GM12878 (cell line): ENCODE data around the gene KLRF1. TPM values are rescaled to one million over a fixed set of nuclear protein-coding genes. Genes with fewer than 3 reads are reported as not detected.

Experiments
- ATAC-seq: fragments of 200-7000 bp; cut with Tn5 transposase; 3 replicates; pipeline ENCODE4 v1.9.1; 2020; ENCODE audit warnings: mild to moderate bottlenecking, moderate library complexity
- BruUV-seq: library from RNA; stranded (reverse); fragments of 400-500 nt; replicated peaks from 2 replicates; lab custom pipeline; 2021; lab: Mats Ljungman, UMichigan
- CTCF ChIA-PET: fragments of 300-600 bp; sonication (Branson Sonifier 250); formaldehyde crosslinking; extraction: SDS; loops from one replicate; lab custom pipeline; 2021; ENCODE audit warnings: inconsistent platforms; lab: Yijun Ruan, JAX
- POLR2A ChIA-PET: fragments of 350-600 bp; formaldehyde crosslinking; extraction: SDS; loops from one replicate; lab custom pipeline; 2021; ENCODE audit warnings: inconsistent platforms; lab: Charles Lee
- RAD21 ChIA-PET: fragments of 300-600 bp; sonication (Branson Sonifier 250); formaldehyde crosslinking; loops from one replicate; lab custom pipeline; 2023; ENCODE audit warnings: antibody characterized with exemption; ENCODE audit not compliant: unreplicated experiment; lab: Charles Lee
- SMC1A ChIA-PET: fragments of 300-600 bp; sonication (Branson Sonifier 250); formaldehyde crosslinking; loops from one replicate; lab custom pipeline; 2023; ENCODE audit not compliant: unreplicated experiment, uncharacterized antibody; lab: Charles Lee
- DNase-seq: peaks from one replicate; pipeline ENCODE4 v3.0.0-alpha.2; 2011; ENCODE audit warnings: low read depth, low spot score
- FAIRE-seq: peaks from 3 replicates; lab custom pipeline; 2011; peaks lifted over from hg19 to GRCh38; lab: Jason Lieb, UNC
- H2AFZ ChIP-seq: 2 replicates; pipeline ENCODE4 v1.6.0; 2011; ENCODE audit warnings: low read depth, low read length, control low read depth; ENCODE audit not compliant: control insufficient read depth
- H3K27ac ChIP-seq: 2 replicates; pipeline ENCODE4 v1.5.1; 2011; ENCODE audit warnings: control low read depth; ENCODE audit not compliant: control insufficient read depth, insufficient read depth
- H3K27me3 ChIP-seq, 2 experiments: replicated peaks in 1 of 2; 2 replicates each; pipeline versions ENCODE4 v1.6.0 to v1.6.1; 2011; ENCODE audit warnings: low read length in 1 of 2; ENCODE audit not compliant: control insufficient read depth in 2 of 2, insufficient read depth in 2 of 2
- H3K36me3 ChIP-seq, 2 experiments: 2 replicates each; pipeline ENCODE4 v1.5.1; 2011; ENCODE audit warnings: low read length in 1 of 2; ENCODE audit not compliant: control insufficient read depth in 2 of 2, insufficient read depth in 2 of 2
- H3K4me1 ChIP-seq: 2 replicates; pipeline ENCODE4 v1.6.1; 2011; ENCODE audit warnings: mild to moderate bottlenecking, low read length, moderate library complexity, mixed read lengths; ENCODE audit not compliant: control insufficient read depth, insufficient read depth
- H3K4me2 ChIP-seq: 2 replicates; pipeline ENCODE4 v1.6.0; 2011; ENCODE audit warnings: control low read depth; ENCODE audit not compliant: control insufficient read depth, insufficient read depth
- H3K4me3 ChIP-seq: fragments of 200-600 bp; sonication (generic); 2 replicates; pipeline ENCODE4 v1.5.1; 2016
- H3K79me2 ChIP-seq: 2 replicates; pipeline ENCODE4 v1.6.0; 2011; ENCODE audit warnings: low read length; ENCODE audit not compliant: control insufficient read depth, insufficient read depth
- H3K9ac ChIP-seq: 2 replicates; pipeline ENCODE4 v1.8.0; 2011; ENCODE audit warnings: low read length, control low read depth, mixed read lengths; ENCODE audit not compliant: control insufficient read depth, insufficient read depth
- H3K9me3 ChIP-seq: replicated peaks from 3 replicates; pipeline ENCODE4 v1.5.1; 2011; ENCODE audit warnings: mild to moderate bottlenecking, low read length; ENCODE audit not compliant: control insufficient read depth, insufficient read depth
- H4K20me1 ChIP-seq: 2 replicates; pipeline ENCODE4 v1.6.0; 2011; ENCODE audit not compliant: control insufficient read depth, insufficient read depth
- CEBPB ChIP-seq, 2 experiments: fragments of 150-350 bp in 1 of 2; IDR thresholded peaks; 2 replicates each; pipeline ENCODE4 v1.6.1; 2012 to 2014; ENCODE audit warnings: low read depth in 2 of 2, low read length in 2 of 2, borderline replicate concordance in 1 of 2, inconsistent platforms in 1 of 2
- ESRRA ChIP-seq: IDR thresholded peaks from 2 replicates; pipeline ENCODE4 v1.6.1; 2012; ENCODE audit warnings: mild to moderate bottlenecking, low read length, improper control_type of control experiment
- EZH2 ChIP-seq: IDR thresholded peaks from 2 replicates; pipeline ENCODE4 v1.6.1; 2012; ENCODE audit warnings: low read depth, mild to moderate bottlenecking, control low read depth, inconsistent platforms, low read length, borderline replicate concordance; ENCODE audit not compliant: control insufficient read depth
- FOS ChIP-seq: IDR thresholded peaks from 3 replicates; pipeline ENCODE4 v1.6.1; 2011; ENCODE audit warnings: borderline replicate concordance; ENCODE audit not compliant: insufficient read length; ENCODE audit errors: extremely low read depth
- HDGF ChIP-seq: fragments of 450-650 bp; IDR thresholded peaks from 2 replicates; pipeline ENCODE4 v1.6.1; 2016; ENCODE audit warnings: antibody characterized with exemption
- LARP7 ChIP-seq: fragments of 450-650 bp; IDR thresholded peaks from 2 replicates; pipeline ENCODE4 v1.6.1; 2017; ENCODE audit warnings: mild to moderate bottlenecking
- NFIC ChIP-seq: IDR thresholded peaks from 2 replicates; pipeline ENCODE4 v1.6.1; 2012; ENCODE audit warnings: low read depth, mild to moderate bottlenecking, inconsistent platforms, low read length, moderate library complexity
- NR2F1 ChIP-seq: fragments of 450-650 bp; conservative IDR thresholded peaks from 2 replicates; pipeline ENCODE4 v1.6.1; 2017; ENCODE audit warnings: mild to moderate bottlenecking
- SMAD1 ChIP-seq: fragments of 450-650 bp; IDR thresholded peaks from 2 replicates; pipeline ENCODE4 v1.6.1; 2018; ENCODE audit warnings: mild to moderate bottlenecking, low read depth; ENCODE audit not compliant: partially characterized antibody
- SMAD5 ChIP-seq: IDR thresholded peaks from 2 replicates; pipeline ENCODE4 v1.6.1; 2016; ENCODE audit warnings: antibody characterized with exemption, low read depth
- SMARCA5 ChIP-seq: fragments of 450-650 bp; IDR thresholded peaks from 2 replicates; pipeline ENCODE4 v1.6.1; 2017; ENCODE audit warnings: mild to moderate bottlenecking
- STAT1 ChIP-seq: fragments of 450-650 bp; conservative IDR thresholded peaks from 2 replicates; pipeline ENCODE4 v1.6.1; 2014; ENCODE audit warnings: antibody characterized with exemption, mild to moderate bottlenecking
- SUPT20H ChIP-seq: IDR thresholded peaks from 2 replicates; pipeline ENCODE4 v1.6.1; 2011; ENCODE audit warnings: low read depth, mild to moderate bottlenecking, low read length, moderate library complexity, borderline replicate concordance; ENCODE audit not compliant: control insufficient read depth
- YBX1 ChIP-seq: fragments of 450-650 bp; IDR thresholded peaks from 2 replicates; pipeline ENCODE4 v1.6.1; 2016; ENCODE audit warnings: antibody characterized with exemption
- WGBS: methylation state at CpG from one replicate; pipeline ENCODE4 v1.1.6; 2016; ENCODE audit warnings: low lambda C conversion rate; ENCODE audit not compliant: insufficient replicate concordance, insufficient coverage; ENCODE audit errors: missing lambda C conversion rate; 5-methylcytosine and 5-hydroxymethylcytosine counted together
- in situ Hi-C: fragments of 300-500 bp; cut with MboI; formaldehyde crosslinking; loops from 9 replicates; pipeline ENCODE4 v1.14.3; 2018; ENCODE audit warnings: mixed read lengths
- intact Hi-C: fragments of 100-400 bp; cut with micrococcal nuclease; formaldehyde crosslinking; loops from one replicate; pipeline ENCODE4 v1.14.2; 2022; ENCODE audit not compliant: unreplicated experiment
- polyA plus RNA-seq, 11 experiments: library from polyadenylated mRNA; depleted of rRNA in 4 of 11; unstranded in 6 of 11; stranded (reverse) in 5 of 11; fragments of >200 nt; fragmentation: Nextera tagmentation in 4 of 11; fragmentation: Illumina TruSeq in 1 of 11; extraction: Ambion mirVana in 4 of 11; extraction: Trizol in 1 of 11; gene quantifications; 1 replicate in 1 of 11; 2 replicates in 10 of 11; pipeline versions ENCODE4 v1.2.1 to v1.2.3, GENCODE V29; 2011 to 2016; ENCODE audit warnings: inconsistent platforms in 2 of 11, missing spikeins in 2 of 11, low read depth in 1 of 11
- total RNA-seq, 4 experiments: library from RNA; depleted of rRNA in 3 of 4; stranded (reverse); fragments of >200 nt in 3 of 4; fragmentation: Illumina TruSeq in 1 of 4; extraction: Trizol in 1 of 4; gene quantifications; 2 replicates each; pipeline versions ENCODE4 v1.2.1 to v1.2.3, GENCODE V29; 2013 to 2021
- TF ChIP-seq, protein P1 (sequence below): IDR thresholded peaks from 2 replicates; pipeline ENCODE4 v1.6.1; 2012; ENCODE audit warnings: low read depth, low read length, improper control_type of control experiment
- TF ChIP-seq, protein P2 (sequence below): fragments of 450-650 bp; IDR thresholded peaks from 2 replicates; pipeline ENCODE4 v1.6.1; 2016; ENCODE audit warnings: mild to moderate bottlenecking

Gene KLRF1
- total and polyA plus RNA-seq, 10 of the 15 experiments (the other 5 are each of a cell fraction or from before 2014, with no cell fraction given), result 0.13 to 2.0 (median 0.18) TPM; not detected in 6

DNA sequence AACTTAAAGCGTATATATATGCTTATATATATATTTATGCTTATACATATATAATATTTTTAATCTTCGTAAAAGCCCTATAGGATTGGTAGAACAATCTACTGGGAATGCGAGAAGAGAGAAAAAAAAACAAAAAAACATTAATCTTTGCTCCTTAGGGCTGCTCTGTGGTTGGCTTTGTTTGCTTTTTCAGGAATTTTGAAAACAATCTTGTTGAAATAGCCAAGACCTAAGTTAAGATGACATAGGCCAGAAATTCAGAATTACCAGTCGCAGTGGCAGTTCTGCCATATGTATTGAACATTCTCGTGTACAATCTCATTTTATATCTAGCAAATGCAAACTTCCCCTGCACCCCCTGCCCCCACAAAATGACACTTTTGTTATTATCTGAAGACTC, 54.7 kb downstream of the KLRF1 start:
- in situ Hi-C loops, result no loop called here
- intact Hi-C loops, result no loop called here
- no peaks in the 10 kb centered on the region for H3K36me3 ChIP-seq
- no peak overlapping the region for H3K4me2 ChIP-seq
- POLR2A ChIA-PET, result no interaction called here
- 59% methylated on average over 5 of the region's 5 CpGs for WGBS
- H3K79me2 ChIP-seq, result no peaks in the 10 kb centered on the region
- FAIRE-seq (no peak), DNase-seq (no peak), ATAC-seq (no peak)
- BruUV-seq, result no TSS peak
- CTCF ChIA-PET, result no interaction called here
- H3K27ac ChIP-seq, result no peak overlapping the region
- no peaks in the 10 kb centered on the region for H3K4me1 ChIP-seq
- H3K27me3 ChIP-seq, result no peaks in the 10 kb centered on the region
- no peaks in the 10 kb centered on the region for H3K9me3 ChIP-seq
- H4K20me1 ChIP-seq, result no peaks in the 10 kb centered on the region
- H3K4me3 ChIP-seq, result no peak overlapping the region
- SMC1A ChIA-PET, result no interaction called here
- H3K9ac ChIP-seq, result no peak overlapping the region
- no peak overlapping the region for H2AFZ ChIP-seq
- RAD21 ChIA-PET, result no interaction called here
- no peak for TF ChIP-seq HDGF
- TF ChIP-seq LARP7, result no peak
- no peak for TF ChIP-seq ESRRA
- TF ChIP-seq, protein P1, sequence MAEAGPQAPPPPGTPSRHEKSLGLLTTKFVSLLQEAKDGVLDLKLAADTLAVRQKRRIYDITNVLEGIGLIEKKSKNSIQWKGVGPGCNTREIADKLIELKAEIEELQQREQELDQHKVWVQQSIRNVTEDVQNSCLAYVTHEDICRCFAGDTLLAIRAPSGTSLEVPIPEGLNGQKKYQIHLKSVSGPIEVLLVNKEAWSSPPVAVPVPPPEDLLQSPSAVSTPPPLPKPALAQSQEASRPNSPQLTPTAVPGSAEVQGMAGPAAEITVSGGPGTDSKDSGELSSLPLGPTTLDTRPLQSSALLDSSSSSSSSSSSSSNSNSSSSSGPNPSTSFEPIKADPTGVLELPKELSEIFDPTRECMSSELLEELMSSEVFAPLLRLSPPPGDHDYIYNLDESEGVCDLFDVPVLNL, result no peak
- no peak for TF ChIP-seq SMAD5

DNA sequence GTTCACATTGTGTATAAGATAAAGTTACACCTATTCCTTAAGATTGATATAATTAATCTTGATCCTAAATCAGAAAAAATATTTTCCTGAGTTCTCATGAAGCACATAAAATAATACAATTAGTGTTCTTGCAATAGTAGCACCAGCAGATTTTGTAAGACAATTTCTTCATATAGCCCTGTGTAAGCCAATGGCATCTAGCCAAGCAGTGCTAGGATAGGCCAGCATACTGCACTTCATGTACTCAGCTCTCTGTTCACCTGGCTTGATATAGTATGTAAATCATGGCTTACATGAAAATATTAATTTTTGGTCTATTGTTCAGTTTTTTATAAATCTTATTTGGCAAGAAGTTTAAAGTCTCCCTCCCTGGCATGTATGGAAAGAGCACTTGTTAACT, 55.9 kb downstream of the KLRF1 start:
- no TSS peak for BruUV-seq
- ChIA-PET RAD21 (no interaction called here), POLR2A (no interaction called here), SMC1A (no interaction called here), CTCF (no interaction called here)
- in situ Hi-C loops (no loop called here), intact Hi-C loops (no loop called here)
- Histone ChIP-seq H3K27me3 (no peaks in the 10 kb centered on the region), H3K27ac (no peak overlapping the region), H2AFZ (no peak overlapping the region), H3K4me3 (no peak overlapping the region), H3K4me2 (no peak overlapping the region), H3K36me3 (no peaks in the 10 kb centered on the region), H4K20me1 (no peaks in the 10 kb centered on the region), H3K9ac (no peak overlapping the region), H3K4me1 (no peaks in the 10 kb centered on the region), H3K9me3 (no peaks in the 10 kb centered on the region), H3K79me2 (no peaks in the 10 kb centered on the region)
- no peak for ATAC-seq
- no peak for DNase-seq
- no peak for FAIRE-seq
- TF ChIP-seq SMARCA5 (no peak), SMAD1 (no peak), EZH2 (no peak), YBX1 (no peak), FOS (no peak), STAT1 (no peak), SUPT20H (no peak), NFIC (no peak), CEBPB (IDR thresholded peaks at IDR 0.05; ENCODE audit: borderline replicate concordance in 1 of 2, low read depth in 2 of 2, low read length in 2 of 2) (no peak), NR2F1 (no peak)
- TF ChIP-seq, protein P2, sequence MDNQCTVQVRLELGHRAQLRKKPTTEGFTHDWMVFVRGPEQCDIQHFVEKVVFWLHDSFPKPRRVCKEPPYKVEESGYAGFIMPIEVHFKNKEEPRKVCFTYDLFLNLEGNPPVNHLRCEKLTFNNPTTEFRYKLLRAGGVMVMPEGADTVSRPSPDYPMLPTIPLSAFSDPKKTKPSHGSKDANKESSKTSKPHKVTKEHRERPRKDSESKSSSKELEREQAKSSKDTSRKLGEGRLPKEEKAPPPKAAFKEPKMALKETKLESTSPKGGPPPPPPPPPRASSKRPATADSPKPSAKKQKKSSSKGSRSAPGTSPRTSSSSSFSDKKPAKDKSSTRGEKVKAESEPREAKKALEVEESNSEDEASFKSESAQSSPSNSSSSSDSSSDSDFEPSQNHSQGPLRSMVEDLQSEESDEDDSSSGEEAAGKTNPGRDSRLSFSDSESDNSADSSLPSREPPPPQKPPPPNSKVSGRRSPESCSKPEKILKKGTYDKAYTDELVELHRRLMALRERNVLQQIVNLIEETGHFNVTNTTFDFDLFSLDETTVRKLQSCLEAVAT, result no peak
